GM23248 (cell line): ENCODE measurements around the gene METTL4.

Source experiments
- EZH2 ChIP-seq: fragments of 200-600 bp; sonication (generic); IDR thresholded peaks from 2 replicates; pipeline ENCODE4 v1.6.1; 2018; ENCODE audit warnings: antibody characterized with exemption, mild to moderate bottlenecking; ENCODE audit not compliant: insufficient read depth, poor library complexity, severe bottlenecking
- EZH2phosphoT487 ChIP-seq: fragments of 200-600 bp; sonication (generic); IDR thresholded peaks from 2 replicates; pipeline ENCODE4 v1.6.1; 2018; ENCODE audit warnings: antibody characterized with exemption, moderate library complexity, mild to moderate bottlenecking, low read depth; ENCODE audit not compliant: insufficient read depth

GRCh38 chr18:2512059-2512458 lies 59.2 kb downstream of the METTL4 start:
- TF ChIP-seq EZH2phosphoT487, result no peak
- TF ChIP-seq EZH2, result no peak
